ENCODE results near the gene LFNG.

DNA sequence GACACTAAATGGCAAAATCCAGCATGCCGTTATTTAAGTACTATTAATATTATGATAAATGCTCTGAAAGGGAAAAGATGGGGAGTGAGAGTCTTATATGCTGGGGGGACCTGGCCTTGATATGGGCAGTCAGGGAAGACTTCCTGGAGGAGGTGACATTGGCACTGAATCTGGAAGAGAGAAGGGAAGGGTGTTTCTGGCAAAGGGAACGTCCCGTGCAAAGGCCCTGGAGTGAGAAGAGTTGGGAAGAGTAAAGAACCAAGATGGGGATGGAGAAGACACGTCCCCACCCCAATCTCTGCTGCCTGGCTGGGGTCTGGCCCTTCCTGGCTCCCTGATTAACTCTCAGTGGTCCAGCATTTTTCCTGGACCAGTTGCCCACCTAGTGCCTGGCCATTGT is 38.4 kb upstream of the LFNG start:
- TF ChIP-seq, protein P1, sequence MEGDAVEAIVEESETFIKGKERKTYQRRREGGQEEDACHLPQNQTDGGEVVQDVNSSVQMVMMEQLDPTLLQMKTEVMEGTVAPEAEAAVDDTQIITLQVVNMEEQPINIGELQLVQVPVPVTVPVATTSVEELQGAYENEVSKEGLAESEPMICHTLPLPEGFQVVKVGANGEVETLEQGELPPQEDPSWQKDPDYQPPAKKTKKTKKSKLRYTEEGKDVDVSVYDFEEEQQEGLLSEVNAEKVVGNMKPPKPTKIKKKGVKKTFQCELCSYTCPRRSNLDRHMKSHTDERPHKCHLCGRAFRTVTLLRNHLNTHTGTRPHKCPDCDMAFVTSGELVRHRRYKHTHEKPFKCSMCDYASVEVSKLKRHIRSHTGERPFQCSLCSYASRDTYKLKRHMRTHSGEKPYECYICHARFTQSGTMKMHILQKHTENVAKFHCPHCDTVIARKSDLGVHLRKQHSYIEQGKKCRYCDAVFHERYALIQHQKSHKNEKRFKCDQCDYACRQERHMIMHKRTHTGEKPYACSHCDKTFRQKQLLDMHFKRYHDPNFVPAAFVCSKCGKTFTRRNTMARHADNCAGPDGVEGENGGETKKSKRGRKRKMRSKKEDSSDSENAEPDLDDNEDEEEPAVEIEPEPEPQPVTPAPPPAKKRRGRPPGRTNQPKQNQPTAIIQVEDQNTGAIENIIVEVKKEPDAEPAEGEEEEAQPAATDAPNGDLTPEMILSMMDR (IDR thresholded peaks at IDR 0.05 in 8 of 11, conservative IDR thresholded peaks at IDR 0.05 in 3 of 11) = no peak
- no peak for TF ChIP-seq POLR2A (IDR thresholded peaks at IDR 0.05)

Data from spleen (tissue), 7 donors.